ENCODE data around the gene MEN1. TPM values are rescaled to one million over a fixed set of nuclear protein-coding genes. Genes with fewer than 3 reads are reported as not detected.
"Not testable (repeated sequence)": the region's sequence is repeated elsewhere in the genome, so short reads cannot be mapped to it uniquely, and the experiment has no call there.

MEN1 gene
- total RNA-seq, 1 donor from 2014 or later = 12.5 TPM

DNA sequence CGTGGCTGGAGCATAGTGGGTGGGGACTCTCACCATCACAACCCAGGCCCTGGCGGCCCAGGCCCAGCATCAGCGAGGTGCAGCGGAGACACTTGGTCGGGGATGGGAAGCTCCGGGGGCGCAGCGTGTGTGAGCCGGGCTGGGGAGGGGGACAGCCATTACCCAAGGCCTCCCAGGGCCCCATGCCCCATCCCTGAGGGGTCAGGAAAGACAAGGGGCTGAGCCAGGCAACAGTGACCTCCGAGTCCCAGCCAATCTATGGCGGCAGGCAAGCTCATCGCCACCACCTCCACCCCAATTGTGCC lies 22.8 kb upstream of the MEN1 start:
- DNase-seq (ENCODE audit: low read depth in 2 of 2) = no peak

DNA sequence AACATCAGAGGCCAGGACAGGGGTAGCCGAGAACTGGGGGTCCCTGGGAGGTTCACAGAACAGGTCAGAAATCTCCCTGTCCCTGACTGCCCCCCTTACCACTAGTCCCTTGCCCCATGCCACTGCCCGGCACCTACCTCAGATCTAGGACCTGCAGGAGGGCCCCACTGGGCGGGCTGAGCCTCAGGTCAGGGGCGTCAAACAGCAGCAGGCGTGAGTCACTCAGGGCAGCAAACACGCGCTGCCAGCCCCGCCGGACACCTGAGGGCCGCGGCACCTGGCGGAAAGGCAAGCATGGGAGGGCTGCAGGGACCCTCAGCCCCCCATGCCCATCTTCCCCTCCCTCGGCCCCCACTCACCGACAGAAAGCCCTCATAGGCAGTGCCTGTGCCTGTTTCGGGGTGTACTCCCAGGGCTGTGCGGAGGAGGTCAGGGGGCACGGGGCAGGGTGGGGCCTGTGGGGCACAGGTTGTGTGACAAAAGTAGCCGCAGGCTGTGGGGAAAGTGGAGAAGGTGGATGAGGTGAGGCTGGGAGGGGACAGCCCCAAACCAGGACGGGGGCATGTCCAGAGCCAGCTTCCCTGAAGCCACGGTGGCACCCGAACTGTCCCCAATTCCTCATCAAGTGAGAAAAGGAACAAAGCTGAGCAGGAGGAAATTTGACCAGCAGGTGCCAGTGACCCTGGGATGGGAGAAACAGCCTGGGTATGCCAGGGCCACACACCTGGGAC lies 22.3 kb upstream of the MEN1 start:
- DNase-seq (ENCODE audit: low read depth in 2 of 2) = no peak

DNA sequence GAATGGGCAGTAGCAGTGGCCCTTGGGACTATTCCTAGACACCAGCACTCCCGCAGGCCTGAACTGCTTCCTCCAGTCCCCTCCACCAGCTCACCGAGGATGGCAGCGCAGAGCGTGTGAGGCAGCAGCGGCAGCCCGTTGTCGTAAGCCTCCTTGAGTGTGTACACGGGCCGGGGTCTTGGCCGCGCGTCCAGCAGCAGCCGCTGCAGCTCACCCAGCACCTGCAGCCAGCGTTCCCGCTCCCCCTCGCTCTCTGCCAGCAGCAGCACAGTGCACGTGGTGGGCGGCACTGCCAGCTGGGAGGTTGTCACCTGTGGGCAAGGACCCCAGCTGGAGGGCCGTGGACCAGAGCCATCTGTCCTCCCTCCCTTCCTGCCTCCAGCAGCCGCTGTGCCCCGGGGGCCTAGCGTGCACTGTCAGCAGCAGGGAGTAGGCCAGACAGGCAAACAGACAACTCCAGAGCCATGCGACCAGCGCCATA lies 21.1 kb upstream of the MEN1 start:
- no peak for DNase-seq (ENCODE audit: low read depth in 2 of 2)

DNA sequence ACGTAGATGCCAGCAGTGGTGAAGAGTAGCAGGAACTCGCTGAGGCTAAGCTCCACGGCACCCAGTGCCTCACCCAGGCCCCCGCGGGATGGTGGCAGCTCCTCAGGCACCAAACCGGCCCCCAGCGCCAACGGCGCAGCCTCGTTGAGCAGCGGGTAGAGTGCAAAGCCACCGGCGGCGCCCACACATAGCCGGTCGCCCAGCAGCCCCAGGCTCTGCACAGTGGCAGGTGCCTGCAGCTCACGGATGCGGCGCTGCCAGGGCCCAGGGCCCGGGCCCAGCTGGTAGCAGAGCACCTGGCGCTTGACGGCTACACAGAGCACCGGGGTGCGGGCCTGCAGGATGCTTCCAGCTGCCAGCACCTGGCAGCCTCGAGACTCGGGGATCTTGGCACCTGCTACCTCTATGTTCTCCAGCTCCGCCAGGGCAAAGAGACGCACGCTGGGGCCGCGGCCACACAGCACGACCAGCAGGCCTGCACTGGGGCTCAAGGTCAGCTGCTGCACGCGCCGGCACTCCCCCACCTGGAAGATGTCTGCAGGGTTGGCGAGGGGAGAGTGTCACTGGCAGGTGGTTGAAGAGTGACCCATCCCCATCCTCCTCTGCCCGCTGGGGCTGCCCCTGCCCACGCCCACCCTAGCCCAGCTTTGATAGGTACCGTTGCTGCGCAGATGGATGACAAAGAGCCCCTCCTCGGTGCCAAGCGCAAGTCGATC lies 19.3 kb upstream of the MEN1 start:
- DNase-seq (ENCODE audit: low read depth in 2 of 2) = no peak

DNA sequence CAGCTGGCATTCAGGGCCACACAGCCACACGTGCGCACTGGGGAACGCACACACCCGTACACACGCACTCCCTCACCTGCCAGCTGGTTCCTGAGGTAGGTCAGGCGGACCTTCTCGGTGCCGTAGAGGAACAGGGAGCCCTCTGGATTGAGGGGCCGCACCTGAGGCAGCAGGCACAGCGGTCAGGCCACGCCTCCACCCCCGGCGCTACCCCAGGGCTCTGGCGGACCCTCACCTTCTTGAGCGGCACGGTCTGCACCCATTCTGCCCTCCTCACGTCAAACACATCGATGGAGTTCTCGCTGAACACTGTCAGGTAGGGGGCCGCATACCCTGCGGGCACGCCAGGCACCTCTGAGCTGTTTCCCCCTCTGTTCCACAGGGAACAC lies 17.1 kb upstream of the MEN1 start:
- DNase-seq (ENCODE audit: low read depth in 2 of 2) = no peak

DNA sequence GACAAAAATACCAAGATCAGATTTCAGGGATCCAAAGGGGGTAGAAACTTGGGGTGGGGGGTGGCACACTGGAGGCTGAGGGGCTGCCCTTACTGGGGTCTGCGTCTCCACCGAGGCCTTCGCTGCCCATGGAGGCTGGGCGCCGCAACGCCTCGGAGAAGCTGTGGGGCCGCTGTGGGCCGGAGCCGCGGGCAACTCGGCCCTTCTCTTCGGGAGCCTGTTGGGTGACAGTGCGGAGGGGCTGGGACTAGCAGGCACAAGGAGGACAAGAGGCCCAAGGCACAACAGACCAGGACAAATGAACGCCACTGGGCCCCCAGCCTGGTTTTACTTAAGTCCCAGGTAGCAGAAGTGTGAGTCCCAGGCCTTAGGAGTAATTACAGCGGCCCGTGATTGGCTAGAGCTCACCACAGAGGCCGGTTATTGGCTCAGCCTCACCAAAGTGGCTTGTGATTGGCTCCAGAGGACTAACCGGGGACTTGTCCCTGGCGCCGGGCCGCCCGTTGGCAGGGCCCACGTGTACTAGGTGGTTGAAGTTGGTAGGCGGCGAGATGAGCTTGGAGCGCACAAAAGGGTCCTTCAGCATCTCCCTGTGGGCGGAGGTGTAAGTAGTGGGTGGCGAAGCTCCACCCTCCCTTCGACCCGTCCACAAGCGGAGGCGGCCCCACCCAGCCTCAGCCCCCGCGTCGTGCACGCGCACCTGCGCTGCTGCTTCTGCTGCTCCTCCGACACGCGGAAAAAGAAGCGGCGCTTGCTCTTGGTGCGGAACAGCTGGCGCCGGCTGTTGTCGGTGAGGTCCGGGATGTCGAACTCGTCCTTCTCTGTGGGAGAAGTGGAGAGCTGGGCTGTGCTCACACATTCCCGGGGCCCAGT lies 16.5 kb upstream of the MEN1 start:
- DNase-seq (ENCODE audit: low read depth in 2 of 2) = no peak

DNA sequence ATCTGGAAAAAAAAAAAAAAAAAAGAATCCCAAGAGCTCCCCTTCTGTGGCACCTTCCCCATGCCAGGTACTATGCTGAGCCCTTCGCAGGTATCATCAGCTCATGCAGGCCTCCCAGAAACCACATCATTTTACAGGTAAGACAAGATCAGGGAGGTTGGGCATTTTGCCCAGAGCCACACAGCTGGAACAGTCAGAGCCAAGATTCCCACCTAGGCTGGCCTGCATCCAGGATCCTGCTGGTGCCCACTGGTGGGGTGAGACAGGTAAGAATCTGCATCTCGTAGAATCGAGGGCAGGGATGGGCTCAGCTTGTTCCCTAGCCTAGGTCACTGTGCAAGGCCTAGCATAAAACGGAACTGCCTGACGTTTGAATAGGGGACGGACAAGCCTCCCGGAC lies 15.7 kb upstream of the MEN1 start:
- no peak for DNase-seq (ENCODE audit: low read depth in 2 of 2)

DNA sequence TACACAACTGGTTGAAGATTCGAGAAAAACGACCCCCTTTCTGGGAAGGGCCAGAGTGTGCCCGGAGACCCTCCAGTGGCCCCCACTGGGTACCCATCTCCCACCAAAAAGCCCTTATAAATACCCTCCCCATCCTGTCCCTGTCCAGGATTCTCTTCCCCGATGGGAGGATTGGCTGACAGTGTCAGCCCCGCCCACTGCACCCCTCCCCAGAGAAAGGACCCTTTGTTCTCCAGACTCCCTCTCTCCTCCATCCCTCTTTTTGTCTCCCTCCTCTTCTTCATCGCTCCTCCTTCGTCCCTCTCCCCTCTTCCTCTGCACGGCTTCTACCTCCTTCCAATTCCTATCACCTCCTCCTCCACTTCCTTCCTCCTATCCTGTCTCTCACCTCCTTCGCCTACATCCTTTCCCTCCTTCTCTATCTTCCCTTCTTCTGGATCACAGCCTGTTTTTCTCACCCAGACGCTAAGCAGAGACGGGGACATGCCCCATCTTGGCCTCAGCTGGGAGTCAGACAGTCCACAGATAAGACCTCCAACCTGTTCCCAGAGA lies 13.3 kb upstream of the MEN1 start:
- no peak for DNase-seq (ENCODE audit: low read depth in 2 of 2)

DNA sequence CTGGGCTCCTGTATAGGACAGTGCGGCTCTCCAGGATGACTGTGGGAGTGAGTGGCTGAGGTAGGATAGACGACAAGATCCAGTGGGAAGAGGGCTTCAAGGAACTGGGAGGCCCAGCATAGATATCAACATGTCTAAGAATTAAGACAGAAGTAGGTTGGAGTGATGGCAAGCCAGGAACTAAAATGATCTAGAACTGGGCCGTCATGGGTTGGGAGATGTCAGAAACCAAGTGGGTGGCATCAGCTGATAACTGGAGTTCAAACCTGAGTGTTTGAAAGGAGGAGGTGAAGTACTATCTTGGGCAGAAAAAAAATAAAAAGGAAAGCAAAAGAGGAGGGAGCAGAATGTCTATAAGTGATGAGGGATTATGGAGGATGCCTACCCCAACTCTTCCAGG lies 7.1 kb upstream of the MEN1 start:
- DNase-seq (ENCODE audit: low read depth in 2 of 2) = no peak

DNA sequence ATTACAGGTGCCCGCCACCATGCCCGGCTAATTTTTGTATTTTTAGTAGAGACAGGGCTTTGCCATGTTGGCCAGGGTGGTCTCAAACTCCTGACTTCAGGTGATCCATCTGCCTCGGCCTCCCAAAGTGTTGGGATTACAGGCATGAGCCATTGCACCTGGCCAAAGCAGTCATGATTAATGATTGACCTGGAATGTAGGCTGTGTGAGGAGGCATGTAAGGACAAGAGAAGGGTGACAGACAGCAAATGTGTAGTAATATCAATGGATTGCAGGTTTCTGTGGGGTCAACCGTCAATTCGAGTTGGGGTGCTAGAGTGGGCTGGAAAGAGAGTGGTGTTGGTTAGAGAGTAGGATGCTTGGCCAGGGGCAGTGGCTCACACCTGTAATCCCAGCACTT lies 5.1 kb upstream of the MEN1 start:
- DNase-seq (ENCODE audit: low read depth in 2 of 2) = not testable (repeated sequence)

DNA sequence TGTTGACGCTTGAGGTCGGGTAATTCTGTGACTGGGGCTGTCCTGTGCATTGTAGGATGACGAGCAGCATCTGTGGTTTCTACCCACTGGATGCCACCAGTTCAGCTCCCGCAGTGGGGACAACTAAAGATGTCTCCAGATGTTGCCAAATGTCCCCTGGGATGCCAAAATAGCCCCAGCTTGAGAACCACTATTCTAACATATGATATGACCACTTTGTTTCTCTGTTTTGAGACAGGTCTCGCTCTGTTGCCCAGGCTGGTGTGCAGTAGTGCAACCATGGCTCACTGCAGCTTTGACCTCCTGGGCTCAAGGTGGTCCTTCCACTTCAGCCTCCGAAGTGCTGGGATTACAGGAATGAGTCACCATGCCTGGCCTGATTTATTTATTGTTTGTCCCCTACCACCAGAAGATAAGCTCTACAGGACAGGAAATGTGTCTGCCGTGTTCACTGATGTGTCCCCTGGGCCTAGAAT lies 4.4 kb upstream of the MEN1 start:
- no peak for DNase-seq (ENCODE audit: low read depth in 2 of 2)

DNA sequence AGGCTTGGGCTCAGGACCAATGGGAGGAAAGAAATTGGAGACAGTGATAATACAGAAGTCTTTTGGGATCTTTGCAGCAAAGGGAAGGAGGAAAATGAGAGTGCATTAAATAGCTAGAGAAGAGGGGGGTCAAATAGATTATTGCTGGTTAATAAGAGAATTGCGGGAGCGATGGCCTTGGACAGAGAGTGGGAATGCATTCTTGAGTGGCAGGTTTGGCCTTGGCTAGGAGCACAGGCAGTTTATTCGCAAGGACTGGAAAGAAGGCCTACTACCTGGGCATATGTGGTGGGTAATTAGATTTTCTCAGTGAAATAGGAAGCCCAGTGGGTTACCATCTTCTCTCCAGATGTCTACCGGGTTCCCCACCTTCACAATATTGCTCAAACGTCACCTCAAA lies 3.5 kb upstream of the MEN1 start:
- no peak for DNase-seq (ENCODE audit: low read depth in 2 of 2)

DNA sequence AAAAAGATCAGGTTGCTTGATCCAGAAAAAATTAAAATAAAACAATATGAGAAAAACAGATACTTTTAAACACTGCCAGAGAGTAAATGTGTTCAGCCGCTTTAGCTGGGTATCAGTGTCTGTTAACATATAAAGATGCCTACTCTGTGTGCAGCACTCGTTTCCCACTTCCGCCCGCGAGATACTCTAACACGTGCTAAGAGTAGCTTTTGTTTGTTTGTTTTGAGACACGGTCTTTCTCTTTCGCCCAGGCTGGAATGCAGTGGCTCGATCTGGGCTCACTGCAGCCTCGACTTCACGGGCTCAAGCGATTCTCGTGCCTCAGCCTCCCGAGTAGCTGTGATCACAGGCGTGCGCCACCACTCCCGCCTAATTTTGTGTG lies 531 bp upstream of the MEN1 start:
- DNase-seq (ENCODE audit: low read depth in 2 of 2) = no peak

DNA sequence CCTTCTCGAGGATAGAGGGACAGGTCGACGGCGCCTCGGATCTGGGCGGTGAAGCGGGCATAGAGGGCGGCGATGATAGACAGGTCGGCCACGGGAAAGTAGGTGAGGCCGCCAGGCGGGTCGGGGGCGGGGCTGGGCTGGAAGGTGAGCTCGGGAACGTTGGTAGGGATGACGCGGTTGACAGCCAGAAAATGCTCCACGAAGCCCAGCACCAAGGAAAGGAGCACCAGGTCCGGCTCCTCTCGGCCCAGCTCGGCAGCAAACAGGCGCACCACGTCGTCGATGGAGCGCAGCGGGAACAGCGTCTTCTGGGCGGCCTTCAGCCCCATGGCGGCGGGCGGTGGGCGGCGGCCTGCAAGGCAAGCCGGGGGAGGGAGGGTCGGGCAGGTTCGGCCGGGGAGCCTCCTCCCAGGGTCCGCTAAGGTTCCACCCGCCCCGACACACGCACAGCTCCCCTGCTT lies 540 bp downstream of the MEN1 start:
- DNase-seq (ENCODE audit: low read depth in 2 of 2) = no peak

DNA sequence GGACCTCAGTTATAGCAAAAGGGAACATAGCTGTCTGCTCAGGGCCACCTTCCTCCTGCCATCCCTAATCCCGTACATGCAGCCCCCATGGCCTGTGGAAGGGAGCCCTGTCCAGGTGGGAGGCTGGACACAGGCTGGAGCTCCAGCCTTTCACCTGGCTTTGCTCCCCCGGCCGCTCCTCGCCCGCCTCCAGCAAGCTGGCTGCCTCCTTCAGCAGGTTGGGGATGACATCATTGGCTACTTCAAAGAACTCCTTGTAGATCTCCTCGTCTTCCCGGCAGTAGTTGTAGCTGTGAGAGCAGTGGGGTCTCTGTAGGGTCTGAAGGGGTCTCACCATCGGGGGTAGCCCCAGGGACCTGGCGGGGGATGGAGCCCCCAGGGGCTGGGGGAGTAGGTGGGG lies 4.9 kb downstream of the MEN1 start:
- DNase-seq (ENCODE audit: low read depth in 2 of 2) = no peak

DNA sequence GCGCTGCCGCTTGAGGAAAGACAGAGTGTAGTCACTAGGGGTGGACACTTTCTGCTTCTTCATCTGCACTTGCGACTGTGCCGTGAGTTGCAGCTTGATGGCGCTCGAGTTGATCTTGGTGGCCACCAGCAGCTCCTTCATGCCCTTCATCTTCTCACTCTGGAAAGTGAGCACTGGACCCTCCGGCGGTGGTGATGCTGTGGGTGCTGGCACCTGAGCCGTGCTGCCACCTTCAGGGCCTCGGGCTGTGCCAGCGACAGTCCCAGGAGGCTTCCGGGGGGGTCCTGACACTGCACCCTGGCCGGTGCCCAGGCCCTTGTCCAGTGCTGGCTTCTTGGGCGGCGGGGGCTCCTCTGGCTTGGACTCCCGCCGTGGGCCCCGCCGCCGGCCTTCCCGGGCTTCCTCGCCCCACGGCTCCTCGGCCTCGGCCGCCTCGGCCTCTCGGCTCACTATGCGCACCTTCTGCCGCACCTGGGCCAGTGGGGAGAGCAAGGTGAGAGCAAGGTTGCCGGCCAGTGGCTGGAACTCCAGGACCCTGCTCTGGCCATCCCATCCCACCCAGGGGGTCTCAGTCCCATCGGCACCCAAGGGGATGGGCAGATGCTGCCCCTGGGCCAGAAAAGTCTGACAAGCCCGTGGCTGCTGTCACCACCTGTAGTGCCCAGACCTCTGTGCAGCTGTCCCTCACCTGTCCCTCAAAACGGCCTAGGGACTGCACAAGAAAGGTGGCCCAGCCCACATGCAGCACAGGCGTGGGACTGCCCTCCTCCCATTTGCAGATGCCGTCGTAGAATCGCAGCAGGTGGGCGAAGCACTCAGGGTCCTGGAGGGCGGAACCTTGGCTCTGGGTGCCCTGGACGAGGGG lies 5.8 kb downstream of the MEN1 start:
- DNase-seq (ENCODE audit: low read depth in 2 of 2) = no peak

DNA sequence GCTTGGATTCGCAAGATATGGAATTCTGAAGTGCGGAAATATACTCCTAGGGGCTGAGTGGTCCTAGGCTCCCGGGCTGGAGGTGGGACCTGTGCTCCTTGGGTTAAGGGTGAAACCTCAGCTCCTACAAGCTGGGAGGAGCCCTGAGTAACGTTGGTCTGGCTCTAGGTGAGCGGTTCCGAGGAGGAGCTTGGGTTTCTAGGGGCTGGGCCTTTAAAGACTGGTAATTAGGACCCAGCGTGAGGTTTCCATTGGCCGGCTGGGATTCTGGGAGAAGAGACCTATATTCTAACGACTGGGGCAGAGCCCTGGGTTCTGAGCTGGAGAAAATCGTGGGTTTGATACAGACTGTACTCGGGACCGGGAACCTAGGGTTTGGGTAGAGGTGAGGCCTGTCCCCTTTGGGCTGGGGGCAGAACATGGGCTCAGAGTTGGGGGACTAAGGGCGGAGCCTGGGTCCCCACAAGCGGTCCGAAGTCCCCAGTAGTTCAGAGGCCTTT lies 6.5 kb downstream of the MEN1 start:
- no peak for DNase-seq (ENCODE audit: low read depth in 2 of 2)

DNA sequence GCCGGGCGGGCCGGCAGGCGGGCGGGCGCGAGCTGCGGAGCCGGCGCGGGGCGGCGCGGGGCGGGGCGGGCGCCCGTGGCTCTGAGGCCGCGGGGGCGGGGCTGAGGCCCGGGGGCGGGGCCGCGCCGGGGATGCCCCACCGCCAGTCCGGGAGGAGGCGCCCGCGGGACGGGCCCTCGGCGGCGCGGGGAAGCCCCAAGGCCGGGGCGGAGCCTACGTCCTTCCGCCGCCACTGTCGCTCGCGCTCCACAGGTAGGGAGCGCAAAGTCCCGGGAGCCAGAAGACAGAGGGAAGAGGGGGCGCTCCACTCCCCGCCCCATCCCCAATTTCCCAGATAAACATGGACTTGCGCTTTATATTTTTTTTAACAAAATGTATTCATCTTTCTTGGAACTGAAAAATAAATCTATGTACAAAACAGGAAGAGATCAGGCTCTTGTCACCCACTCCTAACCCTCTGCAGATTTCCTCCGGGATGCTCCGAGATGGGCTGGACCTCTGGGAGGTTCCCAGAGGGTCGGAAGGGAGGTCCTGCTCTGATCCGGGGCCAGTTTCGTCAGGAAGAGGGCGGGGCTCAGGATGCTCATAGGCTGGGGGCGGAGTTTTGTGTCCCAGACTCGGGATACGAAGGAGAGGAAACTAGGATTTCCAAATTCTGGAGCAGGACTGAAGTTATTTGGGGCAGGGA lies 7.0 kb downstream of the MEN1 start, which contains the start of gene MAP4K2:
MAP4K2 (minus strand) TSS at position 57 of the 688 bp plus-strand sequence. CDS start 65 bp downstream, outside the sequence.
- peak; percentile 74 to 83 for DNase-seq (ENCODE audit: low read depth in 2 of 2)

DNA sequence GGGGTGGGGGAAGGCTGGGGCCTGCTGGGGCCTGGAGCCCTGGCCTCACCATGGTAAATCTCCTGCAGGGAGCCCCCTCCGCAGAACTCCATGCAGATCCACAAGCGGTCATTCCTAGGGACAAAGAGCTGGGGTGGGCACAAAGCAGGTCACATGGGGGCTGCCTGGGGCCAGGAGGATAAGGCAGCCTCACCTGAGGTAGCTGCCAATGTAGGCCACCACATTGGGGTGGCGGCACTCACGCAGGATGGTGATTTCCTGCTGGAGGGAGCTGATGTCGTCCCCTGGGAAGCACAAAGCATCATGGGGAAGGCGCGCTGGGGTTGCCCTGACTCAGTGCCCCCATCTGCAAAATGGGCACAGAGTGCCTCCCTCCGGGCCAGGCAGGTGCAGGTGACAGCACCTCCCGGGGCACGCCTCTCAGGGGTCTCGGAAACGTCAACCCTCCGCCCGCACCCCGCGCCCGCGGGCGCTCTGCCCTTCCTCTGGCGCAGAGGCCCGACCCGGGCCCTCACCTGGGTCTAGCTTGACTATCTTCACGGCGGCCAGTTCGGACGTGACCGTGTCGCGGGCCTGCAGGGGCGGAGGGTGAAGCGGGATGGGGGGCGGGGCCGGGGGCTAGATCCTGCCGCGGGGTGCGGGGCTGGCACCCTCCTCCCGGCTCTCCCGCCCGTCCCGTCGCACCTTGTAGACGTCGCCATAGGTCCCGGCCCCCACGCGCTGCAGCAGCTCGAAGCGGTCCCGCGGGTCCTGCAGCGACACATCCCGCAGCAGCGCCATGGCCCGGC lies 7.8 kb downstream of the MEN1 start:
- DNase-seq (ENCODE audit: low read depth in 2 of 2) = no peak

Measured in lung microvascular endothelial cell (primary cell).